SW480 (cell line): ENCODE data around the gene BSN.

Source experiments
- DNase-seq: peaks from one replicate; pipeline ENCODE4 v3.0.0-alpha.2; 2016; ENCODE audit warnings: low spot score

The BSN gene

DNA sequence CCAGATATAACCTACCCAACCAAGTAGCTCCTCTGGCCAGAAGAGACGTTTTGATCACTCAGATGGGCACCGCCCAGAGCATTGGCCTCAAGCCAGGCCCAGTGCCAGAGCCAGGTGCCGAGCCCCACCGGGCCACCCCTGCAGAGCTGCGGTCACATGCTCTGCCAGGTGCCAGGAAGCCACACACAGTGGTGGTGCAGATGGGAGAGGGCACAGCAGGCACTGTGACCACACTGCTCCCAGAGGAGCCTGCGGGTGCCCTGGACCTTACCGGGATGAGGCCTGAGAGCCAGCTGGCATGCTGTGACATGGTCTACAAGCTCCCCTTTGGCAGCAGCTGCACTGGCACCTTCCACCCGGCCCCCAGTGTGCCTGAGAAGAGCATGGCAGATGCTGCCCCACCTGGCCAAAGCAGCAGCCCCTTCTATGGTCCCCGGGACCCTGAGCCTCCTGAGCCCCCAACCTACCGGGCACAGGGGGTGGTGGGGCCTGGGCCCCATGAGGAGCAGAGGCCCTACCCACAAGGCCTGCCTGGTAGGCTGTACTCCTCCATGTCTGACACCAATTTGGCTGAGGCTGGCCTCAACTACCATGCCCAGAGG, 100.8 kb downstream of the BSN start:
- peak; percentile 41 for DNase-seq

DNA sequence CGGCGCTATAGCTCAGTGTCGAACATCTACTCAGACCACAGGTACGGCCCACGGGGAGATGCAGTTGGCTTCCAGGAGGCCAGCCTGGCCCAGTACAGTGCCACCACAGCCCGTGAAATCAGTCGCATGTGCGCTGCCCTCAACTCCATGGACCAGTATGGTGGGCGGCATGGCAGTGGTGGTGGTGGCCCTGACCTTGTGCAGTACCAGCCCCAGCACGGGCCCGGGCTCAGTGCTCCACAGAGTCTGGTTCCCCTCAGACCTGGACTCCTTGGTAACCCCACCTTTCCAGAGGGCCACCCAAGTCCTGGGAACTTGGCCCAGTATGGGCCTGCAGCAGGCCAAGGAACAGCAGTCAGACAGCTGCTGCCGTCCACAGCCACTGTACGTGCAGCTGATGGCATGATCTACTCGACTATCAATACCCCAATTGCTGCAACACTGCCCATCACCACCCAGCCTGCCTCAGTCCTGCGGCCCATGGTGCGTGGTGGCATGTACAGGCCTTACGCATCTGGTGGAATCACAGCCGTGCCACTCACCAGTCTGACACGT, 101.5 kb downstream of the BSN start:
- DNase-seq, result no peak

DNA sequence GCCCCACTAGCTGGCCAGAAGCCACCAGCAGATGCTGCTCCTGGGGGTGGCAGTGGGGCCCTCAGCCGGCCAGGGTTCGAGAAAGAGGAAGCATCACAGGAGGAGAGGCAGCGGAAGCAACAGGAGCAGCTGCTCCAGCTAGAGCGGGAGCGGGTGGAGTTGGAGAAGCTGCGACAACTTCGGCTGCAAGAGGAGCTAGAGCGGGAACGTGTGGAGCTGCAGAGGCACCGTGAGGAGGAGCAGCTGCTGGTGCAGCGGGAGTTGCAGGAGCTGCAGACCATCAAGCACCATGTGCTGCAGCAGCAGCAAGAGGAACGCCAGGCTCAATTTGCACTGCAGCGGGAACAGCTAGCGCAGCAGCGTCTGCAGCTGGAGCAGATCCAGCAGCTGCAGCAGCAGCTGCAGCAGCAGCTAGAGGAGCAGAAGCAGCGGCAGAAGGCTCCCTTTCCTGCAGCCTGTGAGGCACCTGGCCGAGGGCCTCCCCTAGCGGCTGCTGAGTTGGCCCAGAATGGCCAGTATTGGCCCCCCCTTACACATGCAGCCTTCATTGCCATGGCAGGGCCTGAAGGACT, 102.3 kb downstream of the BSN start:
- no peak for DNase-seq

- DNase-seq, result no peak
Observed at GRCh38 chr3:49657208-49657915, 103.1 kb downstream of the BSN start.

GRCh38 chr3:49658711-49659110, 104.4 kb downstream of the BSN start:
- DNase-seq, result no peak

DNA sequence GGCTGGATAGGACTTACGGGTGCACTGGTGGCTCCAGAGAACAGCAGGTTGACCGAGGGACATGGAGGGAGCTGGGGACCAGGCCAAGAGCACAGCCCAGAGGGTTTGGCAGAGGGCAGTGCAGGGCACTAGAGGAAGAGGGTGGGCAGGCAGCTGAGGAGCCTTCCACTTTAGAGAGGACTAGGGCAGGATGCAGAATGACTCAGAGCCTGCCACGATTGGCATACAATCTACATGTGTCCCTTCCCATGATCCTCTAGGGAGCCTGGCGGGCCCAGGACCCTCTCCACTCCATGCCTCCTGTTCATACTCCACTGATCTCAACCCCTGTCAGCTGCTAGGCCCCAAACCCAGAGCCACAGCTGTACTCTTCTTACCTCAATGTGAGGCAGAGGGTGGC, 105.5 kb downstream of the BSN start:
- DNase-seq, result no peak

- no peak for DNase-seq
Observed at GRCh38 chr3:49661281-49661680, 107.0 kb downstream of the BSN start.

DNA sequence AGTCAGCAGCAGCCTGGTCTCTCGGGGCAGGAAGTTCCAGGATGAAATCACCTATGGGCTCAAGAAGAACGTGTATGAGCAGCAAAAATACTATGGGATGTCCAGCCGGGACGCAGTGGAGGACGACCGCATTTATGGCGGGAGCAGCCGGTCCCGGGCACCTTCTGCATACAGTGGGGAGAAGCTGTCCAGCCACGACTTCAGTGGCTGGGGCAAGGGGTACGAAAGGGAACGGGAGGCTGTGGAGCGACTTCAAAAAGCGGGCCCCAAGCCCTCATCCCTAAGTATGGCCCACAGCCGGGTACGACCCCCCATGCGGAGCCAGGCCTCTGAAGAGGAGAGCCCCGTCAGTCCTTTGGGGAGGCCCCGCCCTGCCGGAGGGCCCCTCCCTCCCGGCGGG, 107.7 kb downstream of the BSN start:
- DNase-seq, result no peak

- no peak for DNase-seq
Observed at GRCh38 chr3:49662720-49663413, 108.6 kb downstream of the BSN start.

DNA sequence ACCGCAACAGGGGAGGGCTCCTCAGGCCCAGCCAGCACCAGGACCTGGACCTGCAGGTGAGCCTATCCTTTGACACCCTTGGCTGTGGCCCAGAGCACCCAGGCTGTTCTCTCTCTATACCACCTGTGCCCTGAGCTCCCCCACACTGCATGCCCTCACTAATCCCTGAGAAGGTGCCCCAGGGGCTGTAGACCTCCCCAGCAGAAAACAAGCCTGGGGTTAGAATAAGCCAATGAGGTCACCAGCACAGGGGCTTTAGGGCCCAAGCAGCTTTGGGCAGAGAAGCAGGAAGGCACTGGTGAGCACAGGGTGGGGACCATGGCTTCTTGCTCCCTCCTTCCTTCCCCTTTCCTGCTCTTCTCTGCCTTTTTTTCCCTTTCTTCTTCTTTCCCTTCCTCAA, 109.6 kb downstream of the BSN start:
- DNase-seq, result no peak

- no peak for DNase-seq
Observed at GRCh38 chr3:49664300-49664699, 110.0 kb downstream of the BSN start.

GRCh38 chr3:49665822-49666519, 111.7 kb downstream of the BSN start:
- no peak for DNase-seq

GRCh38 chr3:49666592-49666991, 112.3 kb downstream of the BSN start:
- no peak for DNase-seq

GRCh38 chr3:49667701-49668413, 113.6 kb downstream of the BSN start:
- DNase-seq, result no peak

GRCh38 chr3:49668414-49668797, 114.1 kb downstream of the BSN start:
- peak; percentile 25 for DNase-seq

GRCh38 chr3:49668861-49669260, 114.6 kb downstream of the BSN start:
- peak; percentile 54 for DNase-seq

DNA sequence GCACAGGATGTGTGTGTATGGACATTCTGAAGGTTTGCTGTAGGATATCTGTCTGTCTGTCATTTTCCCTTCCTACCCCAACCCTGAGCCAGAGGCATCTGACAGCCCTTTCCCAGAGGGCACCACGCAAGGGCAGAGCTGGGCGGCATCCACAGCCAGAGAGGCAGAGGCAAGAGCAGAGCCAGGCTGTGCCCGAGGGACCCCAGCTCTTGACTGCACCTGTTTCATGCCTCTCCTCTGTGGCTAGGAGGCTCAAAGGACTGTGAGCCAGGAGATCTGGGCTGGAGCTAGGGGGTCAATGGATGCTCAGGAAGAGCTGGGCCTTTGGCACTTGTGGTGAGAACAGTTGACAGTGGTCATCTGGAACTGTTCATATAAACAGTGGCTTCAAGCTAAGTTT, 115.1 kb downstream of the BSN start:
- DNase-seq, result no peak

GRCh38 chr3:49670940-49671290, 116.6 kb downstream of the BSN start:
- DNase-seq, result no peak

DNA sequence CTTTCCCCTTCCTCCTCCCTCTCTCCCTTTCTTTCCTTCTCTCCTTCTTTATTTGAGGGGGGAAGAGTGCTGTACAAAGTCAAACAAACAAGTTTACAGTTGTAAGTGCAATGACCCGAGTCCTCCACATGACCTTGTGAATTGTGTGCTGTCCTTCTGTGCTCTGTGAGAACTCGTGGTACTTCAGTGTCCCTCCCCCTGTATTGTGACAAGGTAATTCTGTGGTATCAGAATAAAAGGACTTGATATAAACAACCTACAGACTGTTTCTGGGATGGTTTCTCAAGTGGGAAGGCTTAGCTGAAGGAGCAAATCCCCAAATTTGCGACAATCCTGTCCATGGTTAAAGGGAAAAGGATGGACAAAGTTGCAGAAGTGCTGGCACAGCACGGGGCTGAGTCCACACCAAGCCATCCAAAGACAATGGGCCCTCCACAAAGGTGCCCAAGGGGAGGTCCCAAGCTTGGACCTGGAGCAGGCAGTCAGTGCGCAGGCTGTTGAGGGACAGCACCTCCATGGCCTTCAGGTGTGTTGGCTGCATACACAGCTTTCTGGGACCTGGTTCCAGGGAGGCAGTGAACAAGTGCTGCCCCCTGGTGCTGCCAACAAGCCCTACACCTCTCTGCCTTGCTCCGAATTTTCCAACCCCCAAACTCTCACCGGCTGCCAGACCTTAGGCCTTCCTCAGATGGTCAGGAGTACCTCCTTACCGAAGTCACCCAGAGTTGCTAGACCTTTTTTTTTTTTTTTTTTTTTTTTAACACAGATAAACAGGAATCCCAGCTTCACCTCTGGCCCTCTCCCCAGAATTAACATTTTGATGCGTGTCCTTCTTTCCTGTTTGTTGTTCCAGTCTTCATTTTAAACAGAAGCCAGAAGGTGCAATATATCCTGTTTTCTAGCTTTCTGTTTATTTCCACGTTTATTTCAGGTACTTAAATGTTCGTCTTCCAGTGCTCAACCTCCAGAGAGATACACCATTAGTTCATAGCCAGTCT, 117.3 kb downstream of the BSN start:
- DNase-seq, result peak; percentile 75

DNA sequence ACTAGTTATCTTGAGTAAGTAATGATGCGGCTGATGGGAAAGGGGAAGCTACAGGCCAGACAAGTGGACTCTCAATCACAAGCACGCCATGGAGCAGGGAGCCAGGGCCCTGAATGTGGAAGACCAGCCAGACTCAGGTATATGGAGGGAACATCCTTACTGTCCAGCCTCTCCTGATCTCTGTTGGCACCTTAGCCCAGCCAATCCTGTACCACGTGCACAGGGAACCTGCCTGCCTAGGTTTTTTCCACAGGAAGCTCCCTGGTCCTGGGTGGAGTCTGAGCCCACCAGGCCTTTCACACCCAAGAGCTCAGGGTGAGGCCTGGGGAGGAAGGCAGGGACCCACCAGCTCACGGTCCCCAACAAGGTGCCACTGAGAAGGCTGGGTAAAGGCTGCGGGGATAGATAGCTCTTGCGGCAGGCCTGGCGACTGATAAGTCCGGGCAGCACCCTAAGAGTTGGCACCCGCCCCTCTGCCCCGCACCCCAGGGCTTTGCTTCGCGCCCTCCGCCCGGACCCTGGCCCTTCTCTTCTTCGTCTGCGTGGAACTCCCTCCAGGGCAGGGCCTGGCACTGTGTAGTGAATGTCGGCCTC, 118.9 kb downstream of the BSN start:
- peak; percentile 79 for DNase-seq
